Activated T-helper 1 cell treated with Interleukin-2 at 50 U/mL for 16 hours (primary cell): ENCODE measurements around the gene ATRIP.

ENCODE experiments used
- DNase-seq: peaks from one replicate; pipeline ENCODE4 v3.0.0-alpha.2; 2020; ENCODE audit warnings: low read depth

The ATRIP gene

GRCh38 chr3:48423883-48424695 lies 22.4 kb upstream of the ATRIP start:
- no peak for DNase-seq

- no peak for DNase-seq
These were observed 21.2 kb upstream of the ATRIP start for GRCh38 chr3:48425281-48425812.

GRCh38 chr3:48426401-48426909 lies 20.1 kb upstream of the ATRIP start:
- no peak for DNase-seq

GRCh38 chr3:48426944-48427629 lies 19.4 kb upstream of the ATRIP start:
- DNase-seq = no peak

- no peak for DNase-seq
These were observed 18.9 kb upstream of the ATRIP start for GRCh38 chr3:48427630-48427962.

- no peak for DNase-seq
These were observed 18.4 kb upstream of the ATRIP start for GRCh38 chr3:48428088-48428571.

GRCh38 chr3:48428572-48429316 lies 17.8 kb upstream of the ATRIP start:
- no peak for DNase-seq

GRCh38 chr3:48429317-48429959 lies 17.1 kb upstream of the ATRIP start:
- DNase-seq = peak; percentile 47

GRCh38 chr3:48429960-48430707 lies 16.4 kb upstream of the ATRIP start, which contains the start of gene PLXNB1:
PLXNB1 (minus strand) TSS chr3:48430086; CDS start chr3:48424611, 5,475 bp downstream.
- no peak for DNase-seq

GRCh38 chr3:48430708-48431101 lies 15.8 kb upstream of the ATRIP start:
- no peak for DNase-seq

- DNase-seq = no peak
These were observed 15.1 kb upstream of the ATRIP start for GRCh38 chr3:48431224-48432029.

GRCh38 chr3:48432411-48433371 lies 13.8 kb upstream of the ATRIP start:
- no peak for DNase-seq

- DNase-seq = no peak
These were observed 12.9 kb upstream of the ATRIP start for GRCh38 chr3:48433472-48434118.

- DNase-seq = no peak
These were observed 11.8 kb upstream of the ATRIP start for GRCh38 chr3:48434591-48435222.

GRCh38 chr3:48435223-48435595 lies 11.3 kb upstream of the ATRIP start:
- no peak for DNase-seq

- peak; percentile 76 for DNase-seq
These were observed 10.6 kb upstream of the ATRIP start for GRCh38 chr3:48435774-48436476.

GRCh38 chr3:48436477-48436787 lies 10.1 kb upstream of the ATRIP start:
- no peak for DNase-seq
